NCI-H2196 (cell line): Measurements from ENCODE around the gene PROM2.
A peak's percentile ranks its signal among the peaks of the same experiment; 100 is the strongest.

ENCODE experiments used
- DNase-seq: peaks from one replicate; lab custom pipeline; 2025; ENCODE audit not compliant: unreplicated experiment; lab: John Stamatoyannopoulos, UW

The PROM2 gene

GRCh38 chr2:95305380-95306061 lies 31.3 kb downstream of the PROM2 start:
- peak; percentile 27 for DNase-seq

- DNase-seq: peak; percentile 45
These were observed 32.2 kb downstream of the PROM2 start for GRCh38 chr2:95306336-95306895.

GRCh38 chr2:95307036-95307435 lies 32.8 kb downstream of the PROM2 start:
- DNase-seq: no peak

GRCh38 chr2:95307878-95308277 lies 33.6 kb downstream of the PROM2 start:
- no peak for DNase-seq

- no peak for DNase-seq
These were observed 34.3 kb downstream of the PROM2 start for GRCh38 chr2:95308426-95308990.

GRCh38 chr2:95309599-95309998 lies 35.4 kb downstream of the PROM2 start:
- DNase-seq: no peak

- DNase-seq: no peak
These were observed 36.0 kb downstream of the PROM2 start for GRCh38 chr2:95310216-95310615.

GRCh38 chr2:95310651-95311050 lies 36.4 kb downstream of the PROM2 start:
- DNase-seq: no peak

GRCh38 chr2:95311815-95312542 lies 37.7 kb downstream of the PROM2 start:
- DNase-seq: no peak

GRCh38 chr2:95312543-95313201 lies 38.4 kb downstream of the PROM2 start:
- DNase-seq: no peak

GRCh38 chr2:95313296-95314131 lies 39.3 kb downstream of the PROM2 start:
- peak; percentile 20 for DNase-seq

- no peak for DNase-seq
These were observed 40.3 kb downstream of the PROM2 start for GRCh38 chr2:95314598-95314963.

- DNase-seq: peak; percentile 58
These were observed 40.8 kb downstream of the PROM2 start for GRCh38 chr2:95314964-95315611.

GRCh38 chr2:95315801-95316411 lies 41.7 kb downstream of the PROM2 start:
- DNase-seq: no peak

GRCh38 chr2:95316466-95317122 lies 42.3 kb downstream of the PROM2 start:
- no peak for DNase-seq

GRCh38 chr2:95317123-95317500 lies 42.9 kb downstream of the PROM2 start:
- no peak for DNase-seq

GRCh38 chr2:95317665-95318425 lies 43.6 kb downstream of the PROM2 start:
- DNase-seq: no peak

- no peak for DNase-seq
These were observed 44.4 kb downstream of the PROM2 start for GRCh38 chr2:95318431-95319220.
